ENCODE results near the gene GPANK1.

GRCh38 chr6:31702819-31703716 lies 38.3 kb upstream of the GPANK1 start, which contains the start of gene ABHD16A:
- no peak for TF ChIP-seq CTCF (IDR thresholded peaks at IDR 0.05)
- TF ChIP-seq ZNF121 (CRISPR knock-in tag; IDR thresholded peaks at IDR 0.05), result no peak
- no peak for TF ChIP-seq TP53 (CRISPR knock-in tag; IDR thresholded peaks at IDR 0.05)
- TF ChIP-seq MYBL2 (CRISPR knock-in tag; IDR thresholded peaks at IDR 0.05), result no peak

Data from WTC11 (cell line).